Activated CD4-positive, alpha-beta T cell treated with anti-CD3 and anti-CD28 coated beads, Interleukin-2, amount 50 U/mL, for 1 hour (primary cell): ENCODE measurements around the gene RUNX1.

Experiments used
- DNase-seq: peaks from one replicate; pipeline ENCODE4 v3.0.0-alpha.2; 2020

The RUNX1 gene

DNA sequence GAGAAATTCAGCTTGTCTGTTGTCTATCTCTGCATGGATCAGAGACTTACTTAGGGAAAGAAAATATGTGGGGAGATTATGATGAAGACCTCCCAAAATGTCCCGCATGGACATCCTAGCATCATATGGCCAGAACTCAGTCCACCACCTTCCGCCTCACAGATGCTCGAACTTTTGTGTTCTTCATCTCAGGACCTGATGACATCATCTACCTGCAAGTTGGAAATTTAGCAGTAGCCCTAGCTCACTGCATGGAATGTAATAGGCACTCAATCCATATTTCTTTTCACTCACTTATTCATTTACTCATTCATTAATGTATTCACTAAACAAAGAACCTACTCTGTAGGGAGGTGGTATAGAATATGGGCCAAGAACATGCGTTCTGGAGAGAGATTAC is 283.5 kb downstream of the RUNX1 start:
- DNase-seq, result no peak

DNA sequence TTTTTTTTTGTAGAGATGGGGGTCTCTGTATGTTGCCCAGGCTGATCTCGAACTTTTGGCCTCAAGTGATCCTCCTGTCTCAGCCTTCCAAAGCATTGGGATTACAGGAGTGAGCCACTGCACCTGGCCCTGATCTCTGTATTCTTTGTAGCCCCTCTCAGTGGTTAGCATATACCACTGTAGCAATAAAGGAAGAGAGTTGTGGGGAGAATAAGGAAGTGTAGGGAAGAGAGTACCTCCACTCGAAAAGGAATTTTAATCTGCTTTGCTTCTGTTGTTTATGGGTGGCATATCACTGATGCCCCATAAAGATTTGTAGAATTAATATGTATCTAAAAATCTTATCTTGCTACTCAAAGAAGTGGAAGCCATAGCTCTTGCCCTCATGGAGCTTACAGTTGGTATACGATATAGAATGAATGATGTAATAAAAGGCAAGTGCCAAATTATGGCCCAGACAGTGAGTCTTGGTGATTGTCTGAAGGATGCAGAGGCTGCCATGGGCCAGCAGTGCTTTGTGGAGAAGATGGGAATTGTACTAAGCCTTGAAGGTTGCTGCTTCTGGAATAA is 284.3 kb downstream of the RUNX1 start:
- no peak for DNase-seq

DNA sequence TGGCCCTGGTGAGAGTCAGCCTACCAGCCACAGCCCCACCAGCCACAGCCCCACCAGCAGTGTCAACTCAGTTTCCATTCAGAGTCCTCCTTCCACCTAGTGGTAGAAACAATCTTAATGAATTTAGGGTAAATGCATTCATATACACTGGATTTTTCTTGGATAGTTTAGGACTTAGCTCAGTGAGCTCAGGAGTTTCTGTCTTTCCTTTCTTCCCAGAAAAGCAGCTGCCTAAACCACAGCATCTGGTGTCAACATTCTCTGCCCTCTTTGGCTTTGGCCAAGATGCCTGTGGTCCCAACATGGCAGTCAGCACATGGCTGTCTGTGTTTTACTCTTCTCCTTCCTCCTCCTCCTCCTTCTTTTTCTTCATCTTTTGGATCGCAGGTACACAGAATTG is 286.3 kb downstream of the RUNX1 start:
- DNase-seq, result no peak

DNA sequence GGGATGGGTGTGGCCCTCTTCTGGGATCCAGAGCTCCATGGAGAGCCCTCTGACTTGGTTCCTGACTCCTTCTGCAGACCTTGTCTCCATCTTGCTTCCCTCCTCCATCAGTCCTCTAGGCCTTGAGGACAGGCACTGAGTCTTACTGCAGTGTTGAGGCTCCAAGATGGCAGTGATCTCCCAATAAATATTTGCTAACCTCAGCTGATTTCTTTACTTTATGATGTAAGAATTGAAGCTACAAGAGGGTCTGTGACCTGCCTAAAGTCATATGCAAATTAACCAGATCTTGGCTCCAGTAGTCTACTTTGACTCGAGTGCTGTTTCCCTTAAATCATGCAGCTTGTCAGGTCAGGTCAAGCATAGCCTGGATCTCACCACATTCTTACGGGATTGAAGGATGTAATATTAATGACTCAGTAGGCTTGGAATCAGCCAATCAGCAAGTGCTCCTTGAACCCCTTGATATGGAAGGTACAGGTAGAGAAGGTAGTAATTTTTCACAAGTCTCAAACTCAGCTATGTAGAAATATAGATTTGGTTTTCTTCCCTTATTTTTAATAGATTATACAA is 287.3 kb downstream of the RUNX1 start:
- no peak for DNase-seq

DNA sequence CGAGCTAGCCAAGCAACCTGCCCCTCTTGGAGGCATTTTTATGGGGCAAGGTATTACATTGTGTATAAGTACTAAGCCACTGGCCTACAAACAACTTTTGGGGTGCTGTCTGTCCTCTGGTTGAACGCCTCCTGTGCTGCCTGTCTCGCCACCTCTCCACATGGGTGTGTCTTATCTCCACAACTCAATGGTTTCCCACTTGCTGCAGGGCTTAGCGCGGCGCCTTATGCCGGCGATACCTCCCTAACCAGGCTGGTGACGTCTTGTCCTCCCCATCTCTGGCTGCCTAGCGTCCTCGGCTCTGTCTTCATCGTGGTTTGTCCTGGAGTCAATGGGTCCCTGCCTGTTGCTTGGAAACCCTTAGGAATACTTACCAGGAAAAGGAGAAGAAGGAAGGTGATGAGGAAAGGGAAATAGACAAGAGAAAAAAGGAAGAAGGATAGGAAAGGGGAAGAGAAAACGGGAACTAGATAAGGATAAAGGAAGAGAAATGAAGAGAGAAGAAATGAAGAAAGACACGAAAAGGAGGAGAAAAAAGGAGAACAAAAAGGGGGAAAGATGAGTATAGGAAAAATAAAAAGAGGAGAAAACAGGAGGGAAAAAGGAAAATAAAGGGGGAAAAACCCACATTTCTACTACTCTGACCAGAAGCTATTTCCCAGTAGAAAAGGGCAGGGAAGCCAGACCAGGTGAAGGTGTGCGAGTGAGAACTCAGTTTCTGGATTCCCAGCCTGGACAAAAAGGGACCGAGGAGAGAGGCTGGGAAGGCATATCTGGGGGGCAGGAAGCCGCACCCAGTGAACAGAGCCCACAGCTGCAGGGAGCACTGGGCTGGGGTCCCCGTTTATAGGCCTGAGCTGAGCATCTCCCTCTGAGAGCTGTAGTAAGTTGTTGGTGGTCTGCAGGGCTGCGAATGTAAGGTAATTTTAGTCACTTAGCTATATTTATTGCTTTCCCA is 294.1 kb downstream of the RUNX1 start:
- no peak for DNase-seq

DNA sequence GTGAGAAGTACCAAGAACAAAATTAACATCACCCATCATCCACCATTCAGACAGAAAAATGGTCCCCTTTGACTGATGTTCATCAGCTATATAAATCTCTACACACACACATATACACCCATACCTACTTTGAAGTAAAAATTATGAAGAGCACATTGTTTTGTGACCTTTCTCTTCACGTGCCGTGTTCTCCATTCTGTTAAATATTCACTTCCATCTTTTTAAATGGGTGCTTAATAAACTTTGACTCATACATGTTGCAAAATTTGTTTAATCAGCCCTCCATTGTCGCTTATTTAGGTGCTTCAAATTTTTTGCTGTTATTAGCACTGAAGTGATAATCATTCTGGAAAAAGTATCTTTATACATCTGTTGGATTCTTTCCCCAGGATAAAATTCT is 300.2 kb downstream of the RUNX1 start:
- no peak for DNase-seq

DNA sequence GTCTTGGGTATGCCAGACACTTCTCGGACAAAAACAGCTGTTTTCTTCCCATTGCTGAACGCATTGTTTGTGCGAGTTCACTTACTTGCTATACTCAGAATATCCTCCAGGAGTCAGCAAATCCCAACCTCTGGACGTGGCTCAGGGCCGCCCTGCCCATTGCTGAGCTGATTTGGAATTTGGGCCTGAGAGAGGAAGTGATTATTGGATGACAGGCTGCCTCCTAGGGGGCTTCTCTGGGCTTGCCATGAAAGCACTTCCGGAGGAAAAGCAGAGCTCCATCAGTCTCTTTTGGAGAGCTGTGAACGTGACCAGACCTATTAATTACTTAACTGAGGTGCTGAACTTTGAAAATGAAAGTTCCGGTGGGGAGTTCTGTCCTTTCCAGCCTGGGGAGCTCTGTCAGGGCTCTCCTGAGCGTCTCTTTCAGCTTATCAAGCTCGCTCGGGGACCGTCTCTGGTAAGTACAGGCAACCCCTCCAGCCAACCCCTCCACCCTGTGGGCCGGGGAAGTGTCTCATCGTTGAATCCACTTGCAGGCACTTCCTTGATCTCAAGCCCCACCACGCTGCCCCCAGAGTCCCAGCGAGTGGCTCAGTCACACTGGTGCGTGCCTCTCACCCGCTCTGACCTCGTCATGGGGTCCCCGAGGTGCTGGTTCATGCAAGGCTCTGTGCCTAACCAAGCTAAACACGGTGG is 303.4 kb downstream of the RUNX1 start:
- peak; percentile 27 for DNase-seq

DNA sequence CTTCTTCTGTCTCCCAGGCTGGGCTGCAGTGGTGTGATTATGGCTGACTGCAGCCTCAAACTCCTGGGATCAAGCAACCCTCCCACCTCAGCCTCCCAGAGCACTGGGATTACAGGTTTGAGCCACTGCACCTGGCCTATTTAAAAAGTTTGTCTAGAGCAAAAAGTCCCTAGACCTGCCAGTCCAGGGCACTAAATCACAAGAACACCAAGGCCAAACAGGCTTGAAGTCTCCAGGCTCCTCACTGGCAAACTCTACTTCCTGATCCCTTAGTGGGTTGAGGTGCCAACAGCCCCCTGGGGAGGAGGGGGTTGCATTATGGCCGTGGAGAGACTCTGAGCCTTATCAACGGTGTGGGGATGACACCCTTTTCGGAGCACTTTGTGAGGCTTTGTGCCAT is 304.3 kb downstream of the RUNX1 start:
- no peak for DNase-seq

DNA sequence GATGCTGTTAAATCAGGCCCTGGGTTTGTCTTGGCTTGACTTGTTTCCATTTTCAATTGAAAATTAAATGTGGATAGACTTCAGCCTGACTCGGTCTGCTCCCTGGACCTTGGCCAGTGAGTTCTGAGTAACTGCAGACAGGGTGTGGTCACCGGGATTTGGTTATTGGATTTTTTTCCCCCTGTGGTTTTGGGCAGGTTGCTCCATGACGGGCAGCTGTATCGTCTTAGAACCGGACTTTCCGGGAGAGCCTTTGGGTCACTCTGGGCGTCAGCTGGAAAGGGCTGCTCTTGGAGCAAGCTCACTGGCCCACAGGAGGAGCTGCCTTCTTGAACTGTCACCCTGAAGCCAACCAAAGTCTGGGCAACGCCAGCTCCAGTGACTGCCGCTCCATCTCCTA is 305.3 kb downstream of the RUNX1 start:
- no peak for DNase-seq

DNA sequence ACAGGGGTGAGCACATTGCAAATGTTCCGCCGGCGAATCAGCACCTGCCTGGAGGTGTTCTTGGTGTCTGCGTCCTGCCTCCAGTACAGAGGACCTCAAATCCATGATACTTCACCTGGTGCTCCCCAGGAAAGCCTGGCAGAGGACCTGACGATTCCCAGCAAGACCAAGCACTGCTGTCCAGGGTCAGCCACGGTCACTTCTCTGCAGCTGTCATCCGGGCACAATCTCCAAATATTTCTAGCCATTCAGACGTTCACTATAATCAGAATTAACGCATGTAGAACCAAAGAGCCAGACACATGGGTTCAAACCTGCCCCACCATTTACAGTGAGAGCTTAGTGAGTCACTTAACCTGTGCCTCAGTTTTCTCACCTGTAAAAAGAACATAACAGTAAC is 305.8 kb downstream of the RUNX1 start:
- no peak for DNase-seq

DNA sequence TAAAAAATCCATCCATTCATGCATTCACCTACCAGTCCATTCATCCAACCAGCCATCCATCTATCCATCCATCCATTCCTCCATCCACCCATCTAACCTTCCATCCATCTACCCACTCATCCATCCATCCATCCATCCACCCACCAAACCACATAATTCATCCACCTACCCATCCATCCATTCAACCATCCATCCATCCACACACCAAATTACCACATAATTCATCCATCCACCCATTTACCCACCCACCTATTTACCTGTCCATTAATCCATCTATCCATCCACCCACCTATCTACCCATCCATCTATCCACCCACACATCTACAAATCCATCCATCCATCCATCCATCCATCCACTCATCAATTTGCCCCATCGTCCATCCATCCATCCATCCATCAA is 308.9 kb downstream of the RUNX1 start:
- DNase-seq, result no peak
